Vagina (tissue), 2 donors: ENCODE data around the gene TRABD2A.

Experiments
- CTCF ChIP-seq, 3 experiments: fragments of 450-650 bp in 2 of 3; fragments of 200-600 bp in 1 of 3; sonication (generic) in 1 of 3; IDR thresholded peaks; one replicate each; pipeline ENCODE4 v1.5.1; 2017 to 2019; ENCODE audit warnings: antibody characterized with exemption in 3 of 3, mild to moderate bottlenecking in 2 of 3, moderate library complexity in 2 of 3
- POLR2A ChIP-seq, 2 donors: fragments of 450-650 bp; IDR thresholded peaks; one replicate each; pipeline ENCODE4 v1.6.1; 2017; ENCODE audit warnings: antibody characterized with exemption in 2 of 2, mild to moderate bottlenecking in 2 of 2, moderate library complexity in 2 of 2
- POLR2AphosphoS5 ChIP-seq, 2 donors: sonication (generic); formaldehyde crosslinking; IDR thresholded peaks; one replicate each; pipeline ENCODE4 v1.9.0; 2017; ENCODE audit warnings: antibody characterized with exemption in 2 of 2, mild to moderate bottlenecking in 2 of 2, low read depth in 1 of 2; ENCODE audit not compliant: insufficient read depth in 1 of 2

DNA sequence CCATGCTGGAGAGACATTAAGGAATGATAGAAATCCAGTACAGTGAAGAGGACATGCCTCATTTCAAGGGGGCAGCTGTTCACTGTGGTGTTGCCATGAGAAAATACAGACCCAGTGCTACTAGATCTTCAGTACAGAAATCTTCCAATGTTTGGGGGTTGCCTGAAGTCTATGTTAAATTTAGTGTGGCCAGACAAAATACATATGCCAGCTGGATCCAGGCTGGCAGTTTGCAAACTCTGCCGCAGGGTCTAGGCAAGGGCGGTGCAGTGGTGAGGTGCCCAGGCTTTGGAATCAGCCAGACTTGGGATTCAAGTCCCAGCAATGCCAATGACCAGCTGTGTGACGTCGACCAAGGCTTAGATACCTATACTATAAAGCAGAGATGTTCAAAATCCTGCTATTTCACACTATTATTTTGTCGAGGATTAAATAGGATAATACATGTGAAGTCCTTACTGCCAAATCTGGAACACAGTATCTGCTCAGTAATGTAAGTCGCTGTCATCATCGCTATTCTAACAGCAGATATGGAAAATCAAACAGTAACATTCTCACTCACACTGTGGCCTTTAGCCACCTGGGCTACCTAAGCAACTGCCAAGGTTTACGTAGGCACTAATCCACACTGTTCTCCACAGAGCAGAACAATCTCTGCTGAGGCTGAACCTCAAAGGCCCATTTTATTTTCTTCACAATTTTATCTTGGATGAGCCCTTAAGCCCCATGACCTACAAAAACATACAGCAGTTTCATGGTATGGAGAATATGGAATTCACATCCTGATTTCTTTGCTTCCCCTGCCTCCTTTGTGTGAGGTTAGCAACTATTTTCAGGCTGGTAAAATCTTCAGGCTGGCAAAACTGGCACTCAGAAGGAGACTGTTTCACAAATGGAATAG lies 18.7 kb upstream of the TRABD2A start:
- no peak for TF ChIP-seq POLR2A (IDR thresholded peaks at IDR 0.05)
- no peak for TF ChIP-seq CTCF (IDR thresholded peaks at IDR 0.05)
- TF ChIP-seq POLR2AphosphoS5 (IDR thresholded peaks at IDR 0.05; ENCODE audit: insufficient read depth in 1 of 2, low read depth in 1 of 2): no peak
